ENCODE results near the gene PATE2. TPM values are rescaled to one million over a fixed set of nuclear protein-coding genes. Genes with fewer than 3 reads are reported as not detected.

PATE2 gene
- total RNA-seq = not detected

DNA sequence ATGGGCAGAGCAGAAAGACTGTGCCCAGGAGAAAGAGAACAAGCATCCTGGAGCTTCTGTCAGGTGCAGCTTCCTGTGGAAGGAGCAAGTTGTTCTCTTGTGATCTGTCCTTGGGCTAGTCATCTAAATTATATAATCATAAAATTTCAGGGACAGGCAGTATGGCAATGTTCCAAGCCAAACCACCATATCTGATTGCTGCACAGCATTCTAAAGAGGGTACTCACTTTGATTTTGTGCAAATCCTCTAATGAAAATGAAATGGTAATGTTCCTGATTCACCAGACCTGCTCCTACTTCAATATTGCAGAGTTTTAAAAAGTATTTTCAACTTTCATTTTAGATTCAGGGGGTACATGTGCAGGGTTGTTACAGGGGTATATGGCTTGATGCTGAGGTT, at the start of gene PATE2:
PATE2 (minus strand) TSS at position 101 of the 400 bp plus-strand sequence; CDS start at position 46, 55 bp downstream.

DNA sequence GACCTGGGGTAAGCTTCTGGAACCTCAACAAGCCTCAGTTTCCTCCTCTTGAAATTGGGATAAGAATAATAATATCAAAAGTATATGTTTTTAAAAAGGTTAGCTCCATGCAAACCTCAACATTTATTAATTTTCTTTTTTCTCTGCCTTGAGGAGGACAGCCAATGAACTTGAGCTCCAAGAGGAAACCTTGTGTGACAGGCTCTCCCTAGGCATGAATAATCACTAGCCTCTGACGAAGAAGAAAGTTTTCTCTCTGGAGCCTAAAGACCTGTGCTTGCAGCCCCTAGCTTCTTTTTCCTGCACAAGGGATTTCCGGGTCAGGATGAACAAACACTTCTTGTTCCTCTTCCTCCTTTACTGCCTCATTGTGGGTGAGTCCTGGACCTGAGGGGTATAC, 9.2 kb upstream of the PATE2 start, which contains the start of gene PATE3:
PATE3 (plus strand) TSS at position 301 of the 400 bp plus-strand sequence; CDS start at position 326, 25 bp downstream.

GRCh38 chr11:125745979-125746378, 32.6 kb downstream of the PATE2 start, which contains the start of gene PATE1:
Gene PATE1 (plus strand): TSS chr11:125746279. CDS start chr11:125746305, 26 bp downstream.

Other genes starting within 250 kb of the PATE2 start
- gene EI24, start 209.4 kb downstream of the PATE2 start, total RNA-seq = 62.2 TPM
- gene STT3A, start 186.0 kb downstream of the PATE2 start, total RNA-seq = 163 TPM
- 17.6 TPM for gene CHEK1, start 153.7 kb downstream of the PATE2 start, total RNA-seq
- gene ACRV1, start 98.0 kb downstream of the PATE2 start, total RNA-seq = not detected
- not detected for gene PATE1, start 32.5 kb downstream of the PATE2 start, total RNA-seq
- gene PATE3, start 9.3 kb upstream of the PATE2 start, total RNA-seq = not detected
- not detected for gene PATE4, start 54.5 kb upstream of the PATE2 start, total RNA-seq
- gene HYLS1, start 108.8 kb upstream of the PATE2 start, total RNA-seq = 5.4 TPM
- gene PUS3, start 124.4 kb upstream of the PATE2 start, total RNA-seq = 8.6 TPM
- gene DDX25, start 125.7 kb upstream of the PATE2 start, total RNA-seq = 2.2 TPM
- 0.23 TPM for gene VSIG10L2, start 167.2 kb upstream of the PATE2 start, total RNA-seq

Measured in metanephros (tissue), 1 donor.